SJSA1 (cell line): ENCODE data around the gene GGT5. TPM values are rescaled to one million over a fixed set of nuclear protein-coding genes. Genes with fewer than 3 reads are reported as not detected.
A peak's percentile ranks its signal among the peaks of the same experiment; 100 is the strongest.

Experiments used
- DNase-seq, 2 experiments: peaks; one replicate each; pipeline ENCODE4 v3.0.0-alpha.2; 2015 to 2020; ENCODE audit warnings: low spot score in 2 of 2, low read depth in 1 of 2
- H3K27ac ChIP-seq: fragments of 250-450 bp; sonication (Bioruptor Pico); 2 replicates; pipeline ENCODE4 v1.5.1; 2020; ENCODE audit warnings: mild to moderate bottlenecking, moderate library complexity
- H3K27me3 ChIP-seq: fragments of 250-450 bp; sonication (Bioruptor Pico); replicated peaks from 2 replicates; pipeline ENCODE4 v1.5.1; 2020; ENCODE audit warnings: mild to moderate bottlenecking, moderate library complexity
- H3K36me3 ChIP-seq: fragments of 250-450 bp; sonication (Bioruptor Pico); 2 replicates; pipeline ENCODE4 v1.5.1; 2020; ENCODE audit warnings: mild to moderate bottlenecking
- H3K4me1 ChIP-seq: fragments of 250-450 bp; sonication (Bioruptor Pico); replicated peaks from 2 replicates; pipeline ENCODE4 v1.6.1; 2021; ENCODE audit warnings: mild to moderate bottlenecking
- H3K4me3 ChIP-seq: fragments of 250-450 bp; sonication (Bioruptor Pico); 2 replicates; pipeline ENCODE4 v1.5.1; 2020; ENCODE audit warnings: mild to moderate bottlenecking
- H3K9me3 ChIP-seq: fragments of 250-450 bp; sonication (Bioruptor Pico); replicated peaks from 2 replicates; pipeline ENCODE4 v1.5.1; 2020; ENCODE audit warnings: mild to moderate bottlenecking
- total RNA-seq: library from RNA; depleted of rRNA; stranded (reverse); fragments of >200 nt; shearing (Covaris generic); gene quantifications from 2 replicates; pipeline ENCODE4 v1.2.3, GENCODE V29; 2014

The GGT5 gene
- total RNA-seq, 1 experiment from 2014 or later, result 0.66 TPM

DNA sequence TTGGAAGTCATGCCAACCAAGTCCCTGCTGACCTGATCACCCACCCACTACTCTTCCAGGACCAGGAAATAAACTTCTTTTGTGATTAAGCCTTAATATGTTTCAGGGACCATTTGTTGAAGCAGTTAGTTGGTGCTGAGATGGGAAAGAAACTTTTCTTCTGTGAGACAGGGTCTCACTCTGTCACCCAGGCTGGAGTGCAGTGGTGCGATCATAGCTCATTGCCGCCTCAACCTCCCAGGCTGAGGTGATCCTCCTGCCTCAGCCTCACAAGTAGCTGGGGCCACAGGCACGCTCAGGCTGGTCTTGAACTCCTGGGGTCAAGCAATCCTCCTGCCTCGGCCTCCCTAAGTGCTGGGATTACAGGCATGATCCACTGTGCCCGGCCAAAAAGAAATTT lies 53.0 kb downstream of the GGT5 start:
- peaks cover 14% of the 10 kb centered on the region for H3K4me1 ChIP-seq
- H3K9me3 ChIP-seq, result no peaks in the 10 kb centered on the region
- H3K27me3 ChIP-seq, result no peaks in the 10 kb centered on the region
- H3K36me3 ChIP-seq, result no peaks in the 10 kb centered on the region
- H3K27ac ChIP-seq, result no peak overlapping the region
- DNase-seq, result no peak
- no peak overlapping the region for H3K4me3 ChIP-seq

DNA sequence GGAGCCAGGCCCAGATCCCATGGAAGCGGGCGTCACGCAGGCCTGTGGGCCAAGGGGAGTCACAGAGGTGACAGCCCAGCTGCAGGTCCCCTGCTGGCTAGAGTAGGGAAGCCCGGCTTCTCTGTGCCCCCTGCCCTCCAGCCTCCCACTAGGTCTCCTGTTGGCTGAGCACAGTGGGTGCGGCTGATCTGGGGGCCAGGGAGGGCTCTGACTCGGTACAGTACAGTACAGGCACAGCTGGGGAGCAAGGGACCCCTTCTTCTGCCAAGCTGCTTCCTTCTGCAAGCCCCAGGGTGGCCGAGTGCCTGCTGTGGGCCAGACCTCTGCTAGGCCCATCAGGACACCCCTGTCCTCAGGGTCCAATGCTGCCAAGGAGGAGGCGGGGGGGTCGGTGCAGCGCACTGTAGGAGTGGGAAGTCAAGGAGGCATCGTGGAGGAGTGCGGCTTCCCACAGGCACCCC lies 53.5 kb downstream of the GGT5 start:
- no peak overlapping the region for H3K27ac ChIP-seq
- peaks cover 14% of the 10 kb centered on the region for H3K4me1 ChIP-seq
- H3K4me3 ChIP-seq, result no peak overlapping the region
- H3K27me3 ChIP-seq, result no peaks in the 10 kb centered on the region
- no peak for DNase-seq
- H3K9me3 ChIP-seq, result no peaks in the 10 kb centered on the region
- no peaks in the 10 kb centered on the region for H3K36me3 ChIP-seq

DNA sequence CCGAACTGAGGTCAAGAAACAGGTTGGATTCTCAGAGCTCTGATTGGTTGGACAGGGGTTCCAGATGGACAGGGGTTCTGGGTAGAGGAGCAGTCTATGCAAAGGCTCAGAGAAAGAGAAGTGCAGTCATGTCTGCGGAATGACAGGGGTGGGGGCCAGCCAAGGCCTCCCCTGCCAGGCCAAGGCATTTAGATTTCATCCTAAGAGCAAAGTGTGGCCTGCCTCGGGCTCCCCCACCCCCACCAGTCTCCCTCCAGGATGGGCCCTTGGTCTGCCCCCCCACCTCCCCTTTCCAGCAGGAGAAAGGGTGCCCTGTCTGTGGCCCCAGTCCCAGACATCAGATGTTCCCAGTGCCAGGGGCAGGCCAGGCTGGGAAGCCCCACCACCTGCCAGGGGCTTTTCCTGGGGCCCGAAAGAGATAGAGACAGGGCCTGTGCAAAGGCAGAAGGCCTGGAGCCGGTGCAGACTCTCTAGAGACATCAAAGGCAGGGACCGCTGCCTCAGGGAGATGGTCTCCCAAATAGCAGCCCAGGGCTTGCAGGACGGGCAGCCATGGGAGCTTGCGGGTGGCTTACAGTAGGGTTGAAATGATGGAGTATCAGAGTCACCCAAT lies 54.2 kb downstream of the GGT5 start:
- Histone ChIP-seq H3K9me3 (no peaks in the 10 kb centered on the region), H3K27me3 (no peaks in the 10 kb centered on the region), H3K36me3 (no peaks in the 10 kb centered on the region), H3K4me3 (no peak overlapping the region), H3K27ac (no peak overlapping the region), H3K4me1 (peaks cover 14% of the 10 kb centered on the region)
- DNase-seq, result no peak

DNA sequence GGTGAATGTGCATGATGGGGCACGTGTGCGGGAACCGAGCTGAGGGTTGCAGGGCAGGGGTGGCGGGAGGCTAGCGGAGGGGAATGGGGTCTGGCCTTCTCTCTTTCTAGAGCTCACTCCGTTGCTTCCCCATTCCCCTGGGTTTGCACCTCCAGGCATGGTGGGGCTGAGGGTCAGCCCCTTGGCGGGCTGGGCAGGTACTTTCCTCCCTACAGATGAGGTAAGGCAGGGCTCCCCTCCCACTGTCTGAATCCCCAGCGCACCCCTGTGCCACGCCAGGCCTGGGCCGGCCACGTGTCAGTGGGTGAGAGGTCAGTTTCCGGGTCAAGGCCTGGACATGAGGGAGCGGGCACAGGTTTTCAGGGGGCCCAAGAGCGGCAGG lies 54.7 kb downstream of the GGT5 start:
- Histone ChIP-seq H3K27me3 (no peaks in the 10 kb centered on the region), H3K9me3 (no peaks in the 10 kb centered on the region), H3K4me3 (no peak overlapping the region), H3K4me1 (peaks cover 14% of the 10 kb centered on the region), H3K36me3 (no peaks in the 10 kb centered on the region), H3K27ac (no peak overlapping the region)
- DNase-seq, result no peak

DNA sequence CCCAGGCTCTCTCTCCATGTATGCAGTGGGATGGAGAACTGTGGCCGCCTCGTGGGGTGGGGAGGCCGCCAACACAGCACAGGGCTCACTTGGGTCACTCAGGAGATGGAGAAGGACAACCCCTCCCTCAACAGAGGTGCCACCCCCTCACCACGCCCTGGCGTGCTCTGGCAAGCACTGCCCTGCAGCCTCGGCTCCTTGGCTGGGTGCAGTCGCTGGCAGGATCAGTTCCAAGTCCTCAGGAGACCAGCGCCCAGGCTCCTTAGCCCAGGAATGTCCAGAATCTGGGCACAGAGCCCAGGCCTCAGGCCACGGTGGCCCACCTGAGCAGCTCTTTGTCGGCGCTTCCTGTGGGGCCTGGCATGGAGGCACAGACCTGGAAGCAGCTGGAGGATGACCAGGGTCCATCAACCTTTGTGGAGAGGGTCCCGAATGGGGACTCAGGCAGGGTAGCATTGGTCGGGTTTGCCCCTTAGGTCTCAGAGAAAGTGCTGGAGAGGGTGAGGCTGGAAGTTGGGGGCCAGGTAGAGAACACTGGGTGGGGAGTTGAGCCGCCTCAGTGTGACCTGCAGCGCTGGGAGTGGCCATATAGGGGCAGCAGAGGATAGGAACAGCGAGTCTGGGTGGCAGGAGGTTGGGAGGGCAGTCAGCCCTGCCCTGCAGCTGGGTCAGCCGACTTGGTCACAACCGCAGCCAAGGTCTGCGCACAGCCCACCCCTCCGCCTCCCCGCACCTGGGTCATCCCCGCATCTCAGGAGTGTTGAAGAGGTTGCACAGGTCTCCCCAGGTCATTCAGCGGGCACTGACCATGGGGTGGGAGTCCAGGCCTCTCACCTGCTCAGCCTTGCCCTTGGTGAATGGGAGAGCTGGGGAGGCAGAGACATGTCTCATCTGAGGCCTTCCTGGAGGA lies 55.4 kb downstream of the GGT5 start:
- no peaks in the 10 kb centered on the region for H3K36me3 ChIP-seq
- no peak overlapping the region for H3K27ac ChIP-seq
- H3K4me3 ChIP-seq, result no peak overlapping the region
- no peaks in the 10 kb centered on the region for H3K27me3 ChIP-seq
- DNase-seq, result peak; percentile 68 to 75
- H3K9me3 ChIP-seq, result no peaks in the 10 kb centered on the region
- H3K4me1 ChIP-seq, result peaks cover 14% of the 10 kb centered on the region

DNA sequence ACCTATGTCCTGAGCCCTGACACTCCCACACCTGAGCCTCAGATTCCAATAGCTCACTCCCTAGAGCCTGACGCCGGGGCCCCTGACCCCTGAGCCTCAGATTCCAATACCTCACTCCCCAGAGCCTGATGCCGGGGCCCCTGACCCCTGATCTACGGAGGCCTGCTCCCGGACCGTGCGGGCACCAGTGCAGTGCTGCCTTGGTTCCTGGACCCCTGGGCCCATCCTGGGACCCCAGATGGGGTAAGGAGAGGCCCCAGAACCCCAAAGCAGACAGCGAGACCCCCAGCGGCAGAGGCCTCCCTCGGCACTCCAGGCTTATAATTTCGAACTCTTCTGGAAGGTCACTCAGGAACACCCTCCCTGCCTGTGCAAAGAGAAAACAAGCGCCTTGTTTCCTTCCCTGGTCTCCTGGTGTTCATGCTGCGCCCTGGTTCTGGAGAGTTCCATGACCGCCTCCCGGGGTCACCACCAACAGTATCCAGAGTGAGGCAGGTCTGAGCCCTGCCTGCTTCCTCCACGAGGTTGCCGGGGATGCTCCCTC lies 56.1 kb downstream of the GGT5 start:
- Histone ChIP-seq H3K4me3 (no peak overlapping the region), H3K36me3 (no peaks in the 10 kb centered on the region), H3K27ac (no peak overlapping the region), H3K27me3 (no peaks in the 10 kb centered on the region), H3K9me3 (no peaks in the 10 kb centered on the region), H3K4me1 (peaks cover 14% of the 10 kb centered on the region)
- DNase-seq, result no peak

DNA sequence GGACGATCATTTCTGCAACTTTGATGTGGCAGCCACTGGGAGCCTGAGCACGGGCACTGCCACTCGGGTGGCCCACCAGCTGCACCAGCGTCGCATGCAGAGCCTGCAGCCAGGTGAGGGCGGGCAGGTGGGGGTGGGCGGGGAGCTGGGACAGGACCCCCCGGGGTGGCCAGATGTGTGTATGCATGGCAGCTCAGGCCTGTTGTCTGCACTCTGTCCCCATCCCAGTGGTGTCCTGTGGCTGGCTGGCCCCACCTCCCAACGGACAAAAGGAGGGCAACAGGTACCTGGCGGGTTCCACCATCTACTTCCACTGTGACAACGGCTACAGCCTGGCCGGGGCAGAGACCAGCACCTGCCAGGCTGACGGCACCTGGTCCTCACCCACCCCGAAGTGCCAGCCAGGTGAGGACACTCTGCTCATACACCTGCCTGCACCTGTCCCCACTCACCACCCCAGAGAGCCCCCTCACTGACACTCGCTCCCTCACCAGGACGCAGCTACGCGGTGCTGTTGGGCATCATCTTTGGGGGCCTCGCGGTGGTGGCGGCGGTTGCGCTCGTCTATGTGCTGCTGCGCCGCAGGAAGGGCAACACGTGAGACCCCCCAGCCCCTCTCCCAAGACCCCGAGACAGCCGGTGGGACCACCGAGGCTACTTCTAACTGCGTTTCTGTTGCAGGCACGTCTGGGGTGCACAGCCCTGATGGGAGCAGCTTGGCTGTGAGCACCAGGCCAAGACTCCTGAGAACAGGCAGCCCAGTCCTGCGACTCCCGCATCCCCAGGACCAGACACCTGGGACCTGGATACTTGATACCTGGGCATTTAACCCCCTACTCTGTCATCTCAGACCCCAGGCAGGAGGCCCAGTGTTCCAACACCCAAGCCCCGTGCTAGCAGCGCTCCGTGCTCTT lies 56.9 kb downstream of the GGT5 start:
- Histone ChIP-seq H3K36me3 (no peaks in the 10 kb centered on the region), H3K4me3 (no peak overlapping the region), H3K27ac (no peak overlapping the region), H3K4me1 (peaks cover 14% of the 10 kb centered on the region), H3K9me3 (no peaks in the 10 kb centered on the region), H3K27me3 (no peaks in the 10 kb centered on the region)
- no peak for DNase-seq

DNA sequence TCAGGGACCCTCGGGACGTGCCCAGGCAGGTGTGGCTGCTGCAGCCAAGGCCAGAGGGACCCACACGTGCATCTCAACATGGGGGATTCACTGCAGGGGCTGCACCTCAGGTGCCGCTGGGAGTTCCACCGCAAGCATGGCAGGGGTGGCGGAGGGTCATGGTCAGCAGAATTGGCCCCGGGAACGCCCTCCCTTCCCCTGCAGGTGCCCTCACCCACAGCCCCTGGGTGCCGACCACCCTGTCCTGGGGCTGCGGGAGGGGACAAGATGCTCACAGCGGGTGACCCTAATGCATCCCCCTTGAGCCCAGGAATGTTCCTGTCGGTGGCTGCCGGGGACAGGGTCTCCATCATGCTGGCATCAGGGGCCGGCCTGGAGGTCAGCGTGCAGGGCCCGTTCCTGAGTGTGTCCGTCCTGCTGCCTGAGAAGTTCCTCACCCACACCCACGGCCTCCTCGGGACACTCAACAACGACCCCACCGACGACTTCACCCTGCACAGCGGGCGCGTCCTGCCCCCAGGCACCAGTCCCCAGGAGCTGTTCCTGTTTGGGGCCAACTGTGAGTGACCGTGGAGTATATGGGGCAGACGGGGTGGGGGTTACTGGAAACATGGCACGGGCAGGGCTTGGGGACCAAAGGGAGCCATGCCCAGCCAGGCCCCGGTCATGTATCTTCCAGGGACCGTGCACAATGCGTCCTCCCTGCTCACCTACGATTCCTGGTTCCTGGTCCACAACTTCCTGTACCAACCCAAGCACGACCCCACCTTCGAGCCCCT lies 57.8 kb downstream of the GGT5 start:
- Histone ChIP-seq H3K9me3 (no peaks in the 10 kb centered on the region), H3K27me3 (no peaks in the 10 kb centered on the region), H3K4me1 (peaks cover 14% of the 10 kb centered on the region), H3K36me3 (no peaks in the 10 kb centered on the region), H3K27ac (no peak overlapping the region), H3K4me3 (no peak overlapping the region)
- no peak for DNase-seq

DNA sequence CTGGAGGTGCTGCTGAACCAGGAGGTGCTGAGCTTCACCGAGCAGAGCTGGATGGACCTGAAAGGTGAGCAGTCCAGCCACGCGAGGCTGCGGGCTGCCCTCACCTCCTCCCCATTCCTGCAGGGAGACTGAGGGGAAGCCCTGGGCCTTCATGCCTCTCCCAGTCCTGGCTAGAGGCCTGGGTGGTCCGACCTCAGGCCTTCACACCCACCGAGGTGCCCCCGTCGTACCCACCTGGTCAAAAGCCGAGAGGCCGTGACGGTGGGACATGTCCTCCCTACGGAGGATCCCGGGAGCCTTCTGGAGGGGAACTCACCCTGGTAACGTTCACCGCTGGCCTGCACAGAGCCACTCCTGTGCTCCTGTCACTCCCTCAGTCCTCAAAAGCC lies 58.5 kb downstream of the GGT5 start:
- Histone ChIP-seq H3K27me3 (no peaks in the 10 kb centered on the region), H3K9me3 (no peaks in the 10 kb centered on the region), H3K27ac (no peak overlapping the region), H3K4me1 (peaks cover 14% of the 10 kb centered on the region), H3K36me3 (no peaks in the 10 kb centered on the region), H3K4me3 (no peak overlapping the region)
- DNase-seq, result no peak

DNA sequence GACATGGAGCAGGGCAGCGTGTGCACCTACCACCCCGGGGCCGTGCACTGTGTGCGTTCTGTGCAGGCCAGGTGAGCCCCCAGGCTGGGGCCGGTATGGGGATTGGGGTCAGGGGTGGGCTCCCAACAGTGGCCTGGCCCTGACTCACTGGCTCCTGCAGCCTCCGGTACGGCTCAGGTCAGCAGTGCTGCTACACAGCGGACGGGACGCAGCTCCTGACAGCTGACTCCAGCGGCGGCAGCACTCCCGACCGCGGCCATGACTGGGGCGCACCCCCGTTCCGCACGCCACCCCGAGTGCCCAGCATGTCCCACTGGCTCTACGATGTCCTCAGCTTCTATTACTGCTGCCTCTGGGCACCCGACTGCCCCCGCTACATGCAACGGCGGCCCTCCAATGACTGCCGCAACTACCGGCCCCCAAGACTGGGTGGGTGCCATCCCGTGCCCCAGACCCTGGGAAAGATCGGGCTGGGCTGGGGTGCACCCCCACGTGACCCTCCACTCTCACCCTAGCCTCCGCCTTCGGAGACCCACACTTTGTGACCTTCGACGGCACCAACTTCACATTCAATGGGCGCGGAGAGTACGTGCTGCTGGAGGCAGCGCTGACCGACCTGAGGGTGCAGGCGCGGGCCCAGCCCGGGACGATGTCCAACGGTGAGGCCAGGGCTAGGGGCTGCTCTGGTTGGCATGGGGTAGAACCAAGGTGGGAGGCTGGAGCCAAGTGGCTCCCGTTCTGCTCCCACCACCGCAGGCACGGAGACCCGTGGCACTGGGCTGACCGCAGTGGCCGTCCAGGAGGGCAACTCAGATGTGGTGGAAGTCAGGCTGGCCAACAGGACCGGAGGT lies 59.2 kb downstream of the GGT5 start:
- peaks cover 14% of the 10 kb centered on the region for H3K4me1 ChIP-seq
- H3K27ac ChIP-seq, result no peak overlapping the region
- DNase-seq, result no peak
- H3K9me3 ChIP-seq, result no peaks in the 10 kb centered on the region
- no peaks in the 10 kb centered on the region for H3K27me3 ChIP-seq
- no peaks in the 10 kb centered on the region for H3K36me3 ChIP-seq
- H3K4me3 ChIP-seq, result no peak overlapping the region

DNA sequence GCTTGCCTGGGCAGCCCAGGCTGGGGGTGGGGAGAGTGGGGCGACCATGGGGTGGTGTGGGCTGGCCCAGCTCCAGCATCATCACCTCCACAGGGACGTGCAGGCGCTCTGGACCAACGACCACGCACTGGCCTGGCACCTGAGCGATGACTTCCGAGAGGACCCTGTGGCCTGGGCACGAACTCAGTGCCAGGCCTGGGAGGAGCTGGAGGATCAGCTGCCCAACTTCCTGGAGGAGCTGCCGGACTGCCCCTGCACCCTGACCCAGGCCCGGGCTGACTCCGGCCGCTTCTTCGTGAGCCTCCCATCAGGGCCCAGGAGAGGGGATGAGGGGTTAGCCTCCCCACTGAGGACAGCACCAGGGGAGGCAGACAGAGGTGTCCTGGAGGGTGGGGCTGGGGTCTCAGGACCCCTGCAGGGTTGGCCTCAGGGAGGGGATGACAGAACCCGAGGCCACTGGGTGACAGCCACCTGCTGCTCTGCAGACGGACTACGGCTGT lies 59.8 kb downstream of the GGT5 start:
- no peak overlapping the region for H3K27ac ChIP-seq
- H3K27me3 ChIP-seq, result no peaks in the 10 kb centered on the region
- H3K4me3 ChIP-seq, result no peak overlapping the region
- no peaks in the 10 kb centered on the region for H3K9me3 ChIP-seq
- H3K4me1 ChIP-seq, result peaks cover 12% of the 10 kb centered on the region
- no peak for DNase-seq
- no peaks in the 10 kb centered on the region for H3K36me3 ChIP-seq

DNA sequence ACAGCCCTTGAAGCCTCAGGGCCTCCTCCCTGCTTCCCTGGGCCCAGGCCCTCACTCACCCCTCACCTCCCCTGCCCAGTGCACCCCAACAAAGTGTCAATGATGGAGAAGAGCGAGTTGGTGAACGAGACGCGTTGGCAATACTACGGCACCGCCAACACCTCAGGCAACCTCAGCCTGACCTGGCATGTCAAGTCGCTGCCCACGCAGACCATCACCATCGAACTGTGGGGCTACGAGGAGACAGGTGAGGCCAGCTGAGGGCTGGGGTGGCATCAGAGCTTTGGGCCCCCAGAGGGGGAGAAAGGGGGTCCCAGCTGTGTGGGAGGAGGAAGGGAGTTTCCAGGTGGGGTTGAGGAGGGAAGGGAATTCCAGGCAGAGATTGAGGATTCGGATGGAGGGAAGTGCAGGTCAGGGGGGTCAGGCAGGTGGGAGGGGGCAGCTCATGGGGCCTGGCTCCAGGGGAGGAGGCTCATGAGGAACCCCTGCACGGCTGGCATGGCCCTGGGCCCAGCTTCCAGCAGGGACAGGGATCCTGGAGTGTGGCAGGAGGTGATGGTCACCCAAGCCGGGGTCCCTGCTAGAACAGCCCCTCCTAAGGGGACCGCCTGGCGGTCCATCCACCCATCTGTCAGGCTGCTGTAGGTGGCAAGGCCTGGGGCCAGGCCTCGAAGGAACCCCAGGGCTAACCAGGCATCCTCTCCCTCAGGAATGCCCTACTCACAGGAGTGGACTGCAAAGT lies 60.7 kb downstream of the GGT5 start:
- Histone ChIP-seq H3K9me3 (no peaks in the 10 kb centered on the region), H3K4me1 (peaks cover 8% of the 10 kb centered on the region)
- no peak for DNase-seq

More for the DNA sequence above, 60.7 kb downstream of the GGT5 start:
- Histone ChIP-seq H3K27me3 (no peaks in the 10 kb centered on the region), H3K27ac (no peak overlapping the region), H3K36me3 (peaks cover 2% of the 10 kb centered on the region; the same call in 1 of the 2 replicates), H3K4me3 (no peak overlapping the region)
